H1 (cell line): ENCODE results near the gene GPLD1. TPM values are rescaled to one million over a fixed set of nuclear protein-coding genes. Genes with fewer than 3 reads are reported as not detected.

ENCODE experiments used
- SAP30 ChIP-seq: fragments of 300-600 bp; sonication (generic); IDR thresholded peaks from 2 replicates; pipeline ENCODE4 v1.7.1; 2012; ENCODE audit warnings: low read length, moderate library complexity, mild to moderate bottlenecking, inconsistent platforms; ENCODE audit not compliant: insufficient read depth, insufficient replicate concordance
- polyA plus RNA-seq, 7 experiments: library from polyadenylated mRNA; depleted of rRNA in 3 of 7; stranded (reverse) in 5 of 7; unstranded in 2 of 7; fragments of >200 nt in 5 of 7; fragments of 200-250 nt in 2 of 7; gene quantifications; 1 replicate in 5 of 7; 2 replicates in 1 of 7; 4 replicates in 1 of 7; pipeline versions ENCODE4 v1.2.1 to v1.2.3, GENCODE V29; 2011 to 2013; ENCODE audit warnings: missing spikeins in 2 of 7, mixed read lengths in 2 of 7
- total RNA-seq: library from RNA; stranded (reverse); fragmentation: NEBNext Ultra II Directional; extraction: Animal tissue kit (Norgen Biotek cat#: 25700); gene quantifications from 2 replicates; pipeline ENCODE4 v1.2.1, GENCODE V29; 2021

Gene GPLD1
- total and polyA plus RNA-seq, 2 of the 8 experiments (the other 6 are each of a cell fraction or from before 2014, with no cell fraction given) = 3.7 to 5.3 TPM

DNA sequence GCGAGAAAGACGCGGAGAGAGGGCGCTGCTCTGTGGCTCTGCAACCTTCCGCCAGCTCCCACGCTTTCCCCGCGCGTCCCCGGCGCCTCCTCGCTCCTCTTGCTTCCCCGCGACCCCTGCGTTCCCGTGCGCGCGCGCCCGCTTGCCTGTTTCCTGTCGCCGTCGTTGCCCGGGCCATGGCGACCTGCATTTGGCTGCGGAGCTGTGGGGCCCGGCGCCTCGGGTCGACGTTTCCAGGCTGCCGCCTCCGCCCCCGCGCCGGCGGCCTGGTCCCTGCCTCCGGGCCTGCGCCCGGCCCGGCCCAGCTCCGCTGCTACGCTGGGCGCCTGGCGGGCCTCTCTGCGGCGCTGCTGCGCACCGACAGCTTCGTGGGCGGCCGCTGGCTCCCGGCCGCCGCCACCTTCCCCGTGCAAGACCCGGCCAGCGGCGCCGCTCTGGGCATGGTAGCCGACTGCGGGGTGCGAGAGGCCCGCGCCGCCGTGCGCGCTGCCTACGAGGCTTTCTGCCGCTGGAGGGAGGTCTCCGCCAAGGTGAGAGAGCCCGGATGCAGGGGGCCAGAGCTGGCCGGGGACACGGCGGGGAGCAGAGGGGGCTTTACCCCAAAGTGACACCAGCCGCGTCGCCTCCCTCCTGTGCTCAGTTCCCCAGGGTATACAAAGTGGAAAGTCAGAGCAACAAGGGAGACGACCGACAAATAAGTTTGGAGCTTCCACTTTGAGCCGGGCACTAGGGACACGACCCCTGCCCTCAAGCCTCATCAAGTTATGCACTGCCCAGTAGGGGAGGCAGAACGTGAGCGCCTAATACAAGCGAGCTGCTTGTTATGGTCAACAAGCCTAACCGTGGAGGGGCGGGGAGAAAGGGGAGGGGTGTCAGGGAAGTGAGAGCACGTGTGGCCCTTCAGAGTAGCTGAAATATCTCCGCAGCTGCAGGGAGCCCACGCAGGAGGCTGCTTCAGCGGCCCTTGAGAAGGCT, 5.7 kb upstream of the GPLD1 start, which contains the start of gene ALDH5A1 (continued):
- no peak for TF ChIP-seq SAP30
